ENCODE results near the gene HBD. TPM values are rescaled to one million over a fixed set of nuclear protein-coding genes. Genes with fewer than 3 reads are reported as not detected.

Gene HBD
- total RNA-seq, 1 experiment from 2014 or later: not detected

- no peak overlapping the region for H3K4me2 ChIP-seq (ENCODE audit: low read length)
- DNase-seq (ENCODE audit: low read depth, low spot score): no peak
- no peaks in the 10 kb centered on the region for H3K4me1 ChIP-seq (ENCODE audit: control insufficient read depth in 1 of 2, insufficient read depth in 2 of 2, low read length in 2 of 2)
- no peaks in the 10 kb centered on the region for H3K9me3 ChIP-seq (ENCODE audit: control insufficient read depth in 1 of 2, insufficient read depth in 1 of 2, low read depth in 1 of 2, low read length in 2 of 2)
- RAD21 ChIA-PET (ENCODE audit: low non-redundant PET in 1 of 2, low total read pairs in 2 of 2, uncharacterized antibody in 2 of 2, unreplicated experiment in 2 of 2): no interaction called here
- H3K9ac ChIP-seq (ENCODE audit: low read length): no peak overlapping the region
- H3K36me3 ChIP-seq (ENCODE audit: control insufficient read depth in 1 of 2, insufficient read depth in 2 of 2, low read length in 2 of 2): no peaks in the 10 kb centered on the region
- no peak for ATAC-seq
- no peaks in the 10 kb centered on the region for H4K20me1 ChIP-seq (ENCODE audit: insufficient read depth)
- H3K27me3 ChIP-seq (ENCODE audit: insufficient read depth, low read length): peaks cover 69% of the 10 kb centered on the region
- intact Hi-C loops (cut with micrococcal nuclease): no loop called here
- no peak overlapping the region for H3K4me3 ChIP-seq (replicated peaks in 1 of 2; ENCODE audit: low read depth in 1 of 2, low read length in 2 of 2)
- POLR2A ChIA-PET: no interaction called here
- CTCF ChIA-PET: no interaction called here
- no peaks in the 10 kb centered on the region for H3K79me2 ChIP-seq (ENCODE audit: insufficient read depth, low read length)
- BruUV-seq (replicated peaks): no TSS peak
- TF ChIP-seq FOSL1 (IDR thresholded peaks at IDR 0.05; ENCODE audit: low read depth) (no peak), SRF (IDR thresholded peaks at IDR 0.05; ENCODE audit: low read depth) (no peak), ELF1 (IDR thresholded peaks at IDR 0.05; ENCODE audit: borderline replicate concordance, low read depth) (no peak), TCF7L2 (IDR thresholded peaks at IDR 0.05; ENCODE audit: borderline replicate concordance, extremely low read depth, insufficient read depth, insufficient read length) (no peak), RAD21 (IDR thresholded peaks at IDR 0.05; ENCODE audit: low read depth) (no peak), EZH2 (IDR thresholded peaks at IDR 0.05) (no peak), MAX (IDR thresholded peaks at IDR 0.05) (no peak), REST (IDR thresholded peaks at IDR 0.05; ENCODE audit: low read depth) (no peak), ATF3 (IDR thresholded peaks at IDR 0.05) (no peak), EGR1 (IDR thresholded peaks at IDR 0.05; ENCODE audit: low read depth) (no peak), CBX3 (IDR thresholded peaks at IDR 0.05; ENCODE audit: low read depth) (no peak), ZFX (IDR thresholded peaks at IDR 0.05) (no peak), SP1 (IDR thresholded peaks at IDR 0.05; ENCODE audit: low read depth) (no peak), CEBPB (IDR thresholded peaks at IDR 0.05; ENCODE audit: low read depth) (no peak), ZNF274 (IDR thresholded peaks at IDR 0.05; ENCODE audit: low read depth, low read length) (no peak), POLR2AphosphoS5 (IDR thresholded peaks at IDR 0.05; ENCODE audit: low read depth, low read length) (no peak), YY1 (IDR thresholded peaks at IDR 0.05; ENCODE audit: extremely low read depth, insufficient replicate concordance, low read depth, low read length) (no peak), EZH2phosphoT487 (IDR thresholded peaks at IDR 0.05; ENCODE audit: borderline replicate concordance) (no peak), ZBTB33 (IDR thresholded peaks at IDR 0.05; ENCODE audit: extremely low read depth, insufficient replicate concordance, low read length) (no peak), POLR2A (IDR thresholded peaks at IDR 0.05; ENCODE audit: borderline replicate concordance, extremely low read depth, insufficient read depth, insufficient read length) (no peak)
- H2AFZ ChIP-seq (ENCODE audit: low read depth, low read length, poor library complexity, severe bottlenecking): no peak overlapping the region
- H3K27ac ChIP-seq (ENCODE audit: low read depth, low read length): no peak overlapping the region
- no peaks in the 10 kb centered on the region for H3K9me2 ChIP-seq (ENCODE audit: insufficient read depth)
Measured at GRCh38 chr11:5238486-5238885, 4.2 kb upstream of the HBD start.

All from HCT116 (cell line).